ENCODE results near the gene SPDYE17. TPM values are rescaled to one million over a fixed set of nuclear protein-coding genes. Genes with fewer than 3 reads are reported as not detected.
"Not testable (repeated sequence)": the region's sequence is repeated elsewhere in the genome, so short reads cannot be mapped to it uniquely, and the experiment has no call there.

Gene SPDYE17
- polyA plus RNA-seq, 3 donors = not detected

DNA sequence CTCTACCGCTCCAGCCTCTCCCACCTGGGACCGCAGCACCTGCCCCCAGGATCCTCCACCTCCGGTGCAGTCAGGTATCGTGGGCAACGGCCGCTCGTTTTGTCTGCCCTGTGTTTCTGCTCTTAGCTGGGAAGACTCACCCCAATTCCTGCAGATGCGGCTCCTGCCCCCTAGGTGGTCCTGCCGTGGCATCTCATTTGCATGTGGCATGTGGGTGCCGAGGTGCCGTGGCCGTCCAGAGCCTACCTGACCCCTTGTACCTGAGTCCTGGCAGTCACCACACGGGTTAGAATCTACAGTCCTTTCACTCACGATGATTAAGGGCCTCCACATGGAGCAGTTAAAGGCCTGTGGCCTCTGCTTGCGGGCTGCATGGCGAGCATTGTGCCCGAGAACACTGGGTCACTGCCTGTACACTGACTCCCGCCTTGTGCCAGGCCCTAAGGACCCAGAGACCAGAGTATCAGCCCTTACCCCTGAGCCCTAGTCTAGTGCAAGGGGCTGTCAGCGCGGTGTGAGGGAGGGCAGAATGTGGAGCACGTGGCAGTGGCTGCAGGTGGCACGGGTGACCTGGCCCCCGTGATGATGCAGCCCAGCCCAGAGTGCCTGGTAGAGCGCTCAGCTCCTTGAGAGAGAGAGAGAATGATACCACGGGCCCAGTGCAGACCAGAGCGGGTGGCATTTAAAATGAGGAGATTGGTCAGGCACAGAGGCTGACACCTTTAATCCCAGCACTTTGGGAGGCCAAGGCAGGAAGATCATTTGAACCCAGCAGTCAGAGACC, 50.8 kb downstream of the SPDYE17 start:
- Mint-ChIP-seq H3K36me3 (peaks cover 15 to 31% of the 10 kb centered on the region in 2 donors), H3K27ac (peak overlapping the region in 1 of 7 donors; percentile 43)
- 100% methylated on average over 1 of the region's 26 CpGs for WGBS (ENCODE audit: insufficient coverage)
- H3K9me3 ChIP-seq (replicated peaks in 1 of 2; ENCODE audit: control insufficient read depth in 1 of 2, insufficient read depth in 1 of 2, low read length in 2 of 2); DNase-seq; H3K4me3 Mint-ChIP-seq; H3K9me3 Mint-ChIP-seq; H3K9ac ChIP-seq (ENCODE audit: insufficient read depth, low read length, poor library complexity, severe bottlenecking); H3K27me3 Mint-ChIP-seq (ENCODE audit: low read depth in 3 of 3); H3K27ac ChIP-seq (ENCODE audit: low read depth in 1 of 2, low read length in 2 of 2); H2AFZ ChIP-seq (ENCODE audit: insufficient read depth, low read depth, low read length, poor library complexity, severe bottlenecking); H3K4me2 ChIP-seq (replicated peaks; ENCODE audit: extremely low read depth, low read length, poor library complexity, severe bottlenecking); H3K79me2 ChIP-seq (ENCODE audit: insufficient read depth, low read length); H3K4me3 ChIP-seq (replicated peaks in 1 of 3; ENCODE audit: low read depth in 2 of 3, low read length in 3 of 3); H4K20me1 ChIP-seq (ENCODE audit: insufficient read depth, low read length); intact Hi-C loops (cut with micrococcal nuclease); H3K4me1 ChIP-seq (ENCODE audit: control insufficient read depth in 1 of 2, insufficient read depth in 2 of 2, low read length in 2 of 2); H3K27me3 ChIP-seq (ENCODE audit: control insufficient read depth in 2 of 2, insufficient read depth in 2 of 2, low read length in 2 of 2); H3K4me1 Mint-ChIP-seq: not testable (repeated sequence)
- peaks cover 13 to 14% of the 10 kb centered on the region in 2 donors for H3K36me3 ChIP-seq (replicated peaks in 1 of 2; ENCODE audit: control insufficient read depth in 1 of 2, insufficient read depth in 2 of 2, low read length in 2 of 2)

GRCh38 chr7:76980576-76980975, 51.6 kb downstream of the SPDYE17 start:
- H3K4me1 ChIP-seq (ENCODE audit: control insufficient read depth in 1 of 2, insufficient read depth in 2 of 2, low read length in 2 of 2); H3K27me3 ChIP-seq (ENCODE audit: control insufficient read depth in 2 of 2, insufficient read depth in 2 of 2, low read length in 2 of 2); H3K27ac ChIP-seq (ENCODE audit: low read depth in 1 of 2, low read length in 2 of 2); H3K79me2 ChIP-seq (ENCODE audit: insufficient read depth, low read length); H3K4me3 Mint-ChIP-seq; H4K20me1 ChIP-seq (ENCODE audit: insufficient read depth, low read length); H3K4me2 ChIP-seq (replicated peaks; ENCODE audit: extremely low read depth, low read length, poor library complexity, severe bottlenecking); DNase-seq; H3K4me3 ChIP-seq (replicated peaks in 1 of 3; ENCODE audit: low read depth in 2 of 3, low read length in 3 of 3); H3K4me1 Mint-ChIP-seq; H3K9me3 Mint-ChIP-seq; H2AFZ ChIP-seq (ENCODE audit: insufficient read depth, low read depth, low read length, poor library complexity, severe bottlenecking); H3K27ac Mint-ChIP-seq; H3K27me3 Mint-ChIP-seq (ENCODE audit: low read depth in 3 of 3); intact Hi-C loops (cut with micrococcal nuclease); H3K9ac ChIP-seq (ENCODE audit: insufficient read depth, low read length, poor library complexity, severe bottlenecking); H3K9me3 ChIP-seq (replicated peaks in 1 of 2; ENCODE audit: control insufficient read depth in 1 of 2, insufficient read depth in 1 of 2, low read length in 2 of 2): not testable (repeated sequence)
- peaks cover 15 to 31% of the 10 kb centered on the region in 2 donors for H3K36me3 Mint-ChIP-seq
- peaks cover 13 to 14% of the 10 kb centered on the region in 2 donors for H3K36me3 ChIP-seq (replicated peaks in 1 of 2; ENCODE audit: control insufficient read depth in 1 of 2, insufficient read depth in 2 of 2, low read length in 2 of 2)
- 97% methylated on average over 18 of the region's 21 CpGs for WGBS (ENCODE audit: insufficient coverage)

DNA sequence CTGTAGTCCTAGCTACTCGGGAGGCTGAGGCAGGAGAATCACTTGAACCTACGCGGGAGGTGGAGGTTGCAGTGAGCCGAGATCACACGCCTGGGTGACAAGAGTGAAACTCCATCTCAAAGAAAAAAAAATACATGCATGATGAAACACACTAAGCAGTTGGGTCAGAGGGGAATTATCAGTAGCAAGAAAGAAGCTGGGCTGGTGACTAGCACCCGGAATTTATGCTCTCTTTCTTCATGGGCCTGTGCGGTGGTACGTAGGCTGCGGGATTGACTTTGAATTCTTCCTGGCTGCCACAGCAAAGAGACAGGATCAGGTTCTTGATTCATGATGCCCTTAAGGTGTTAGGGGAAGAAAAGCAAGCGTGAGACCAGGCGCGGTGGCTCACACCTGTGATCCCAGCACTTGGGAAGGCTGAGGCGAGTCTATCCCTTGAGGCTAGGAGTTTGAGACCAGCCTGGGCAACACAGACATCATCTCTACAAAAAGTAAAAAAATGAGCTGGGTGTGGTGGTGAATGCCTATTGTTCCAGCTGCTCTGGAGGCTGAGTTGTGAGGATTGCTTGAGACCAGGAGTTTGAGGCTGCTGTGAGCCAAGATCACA, 54.3 kb downstream of the SPDYE17 start:
- H3K79me2 ChIP-seq (ENCODE audit: insufficient read depth, low read length); H3K4me2 ChIP-seq (replicated peaks; ENCODE audit: extremely low read depth, low read length, poor library complexity, severe bottlenecking); intact Hi-C loops (cut with micrococcal nuclease); H4K20me1 ChIP-seq (ENCODE audit: insufficient read depth, low read length); H3K27ac ChIP-seq (ENCODE audit: low read depth in 1 of 2, low read length in 2 of 2); H3K9ac ChIP-seq (ENCODE audit: insufficient read depth, low read length, poor library complexity, severe bottlenecking); H2AFZ ChIP-seq (ENCODE audit: insufficient read depth, low read depth, low read length, poor library complexity, severe bottlenecking); H3K4me3 ChIP-seq (replicated peaks in 1 of 3; ENCODE audit: low read depth in 2 of 3, low read length in 3 of 3); H3K27me3 Mint-ChIP-seq (ENCODE audit: low read depth in 3 of 3); H3K4me3 Mint-ChIP-seq; H3K4me1 Mint-ChIP-seq; H3K27ac Mint-ChIP-seq; H3K9me3 Mint-ChIP-seq; DNase-seq; H3K27me3 ChIP-seq (ENCODE audit: control insufficient read depth in 2 of 2, insufficient read depth in 2 of 2, low read length in 2 of 2); H3K4me1 ChIP-seq (ENCODE audit: control insufficient read depth in 1 of 2, insufficient read depth in 2 of 2, low read length in 2 of 2); H3K9me3 ChIP-seq (replicated peaks in 1 of 2; ENCODE audit: control insufficient read depth in 1 of 2, insufficient read depth in 1 of 2, low read length in 2 of 2): not testable (repeated sequence)
- peaks cover 13 to 14% of the 10 kb centered on the region in 2 donors for H3K36me3 ChIP-seq (replicated peaks in 1 of 2; ENCODE audit: control insufficient read depth in 1 of 2, insufficient read depth in 2 of 2, low read length in 2 of 2)
- no CpG with 5 or more reads among the region's 13 CpGs for WGBS (ENCODE audit: insufficient coverage)
- H3K36me3 Mint-ChIP-seq = peaks cover 19 to 42% of the 10 kb centered on the region in 2 donors

GRCh38 chr7:76974793-76975579, 57.2 kb downstream of the SPDYE17 start:
- DNase-seq; H3K4me1 Mint-ChIP-seq; H3K36me3 ChIP-seq (replicated peaks in 1 of 2; ENCODE audit: control insufficient read depth in 1 of 2, insufficient read depth in 2 of 2, low read length in 2 of 2); H2AFZ ChIP-seq (ENCODE audit: insufficient read depth, low read depth, low read length, poor library complexity, severe bottlenecking); H3K9me3 Mint-ChIP-seq; H3K4me3 ChIP-seq (replicated peaks in 1 of 3; ENCODE audit: low read depth in 2 of 3, low read length in 3 of 3); H3K9me3 ChIP-seq (replicated peaks in 1 of 2; ENCODE audit: control insufficient read depth in 1 of 2, insufficient read depth in 1 of 2, low read length in 2 of 2); H3K27me3 Mint-ChIP-seq (ENCODE audit: low read depth in 3 of 3); H3K27ac ChIP-seq (ENCODE audit: low read depth in 1 of 2, low read length in 2 of 2); H3K79me2 ChIP-seq (ENCODE audit: insufficient read depth, low read length); H3K4me1 ChIP-seq (ENCODE audit: control insufficient read depth in 1 of 2, insufficient read depth in 2 of 2, low read length in 2 of 2); H3K9ac ChIP-seq (ENCODE audit: insufficient read depth, low read length, poor library complexity, severe bottlenecking); intact Hi-C loops (cut with micrococcal nuclease); H3K27me3 ChIP-seq (ENCODE audit: control insufficient read depth in 2 of 2, insufficient read depth in 2 of 2, low read length in 2 of 2); H3K4me2 ChIP-seq (replicated peaks; ENCODE audit: extremely low read depth, low read length, poor library complexity, severe bottlenecking); H3K4me3 Mint-ChIP-seq; H4K20me1 ChIP-seq (ENCODE audit: insufficient read depth, low read length): not testable (repeated sequence)
- Mint-ChIP-seq H3K36me3 (peaks cover 12 to 38% of the 10 kb centered on the region in 2 donors), H3K27ac (peak overlapping the region in 1 of 7 donors; percentile 30)
- WGBS (ENCODE audit: insufficient coverage) = 96% methylated on average over 8 of the region's 27 CpGs

All from CD14-positive monocyte (primary cell).